NCI-H187 (cell line): ENCODE data around the gene ITCH.
"Not testable (repeated sequence)": the region's sequence is repeated elsewhere in the genome, so short reads cannot be mapped to it uniquely, and the experiment has no call there.

Source experiments
- DNase-seq, 2 experiments: peaks; one replicate each; lab custom pipeline; 2025; lab: John Stamatoyannopoulos, UW

ITCH gene

GRCh38 chr20:34344238-34344637, 18.8 kb upstream of the ITCH start:
- no peak for DNase-seq

DNA sequence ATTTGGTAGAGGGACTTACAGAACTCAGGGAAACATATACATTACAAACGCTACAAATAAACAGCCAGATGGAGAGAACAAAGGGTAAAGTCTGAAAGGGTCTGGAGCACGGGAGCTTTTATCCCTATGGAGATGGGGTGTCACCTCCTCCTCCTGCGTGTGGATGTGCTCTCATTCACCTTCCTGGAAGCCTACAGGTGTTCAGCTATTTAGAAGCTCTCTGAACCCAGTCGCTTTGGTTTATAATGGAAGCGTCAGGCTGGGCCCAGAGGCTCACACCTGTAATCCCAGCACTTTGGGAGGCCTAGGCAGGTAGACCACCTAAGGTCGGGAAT, 17.7 kb upstream of the ITCH start:
- DNase-seq = no peak

DNA sequence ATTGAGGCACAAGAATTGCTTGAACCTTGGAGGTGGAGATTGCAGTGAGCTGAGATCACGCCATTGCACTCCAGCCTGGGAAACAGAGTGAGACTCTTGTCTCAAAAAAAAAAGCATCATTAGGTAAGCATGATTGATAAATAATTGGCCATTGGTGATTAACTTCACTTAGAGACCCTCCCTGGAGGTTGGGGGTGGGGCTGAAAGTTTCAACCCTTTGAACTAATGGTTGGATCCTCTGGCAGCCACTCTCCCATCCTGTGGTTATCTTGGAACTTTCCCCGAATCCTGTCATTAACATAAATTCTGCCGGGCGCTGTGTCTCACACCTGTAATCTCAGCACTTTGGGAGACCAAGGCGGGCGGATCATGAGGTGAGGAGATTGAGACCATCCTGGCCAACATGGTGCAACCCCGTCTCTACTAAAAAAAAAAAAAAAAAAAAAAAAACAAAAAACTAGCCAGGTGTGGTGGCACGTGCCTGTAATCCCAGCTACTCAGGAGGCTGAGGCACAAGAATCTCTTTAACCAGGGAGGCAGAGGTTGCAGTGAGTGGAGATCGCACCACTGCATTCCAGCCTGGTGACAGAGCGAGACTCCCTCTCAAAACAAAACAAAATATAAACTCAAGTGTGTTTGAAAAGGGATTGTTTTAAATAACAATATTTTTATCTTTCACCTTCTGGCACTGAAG, 17.1 kb upstream of the ITCH start:
- DNase-seq = not testable (repeated sequence)

GRCh38 chr20:34346533-34346865, 16.6 kb upstream of the ITCH start:
- DNase-seq = not testable (repeated sequence)

DNA sequence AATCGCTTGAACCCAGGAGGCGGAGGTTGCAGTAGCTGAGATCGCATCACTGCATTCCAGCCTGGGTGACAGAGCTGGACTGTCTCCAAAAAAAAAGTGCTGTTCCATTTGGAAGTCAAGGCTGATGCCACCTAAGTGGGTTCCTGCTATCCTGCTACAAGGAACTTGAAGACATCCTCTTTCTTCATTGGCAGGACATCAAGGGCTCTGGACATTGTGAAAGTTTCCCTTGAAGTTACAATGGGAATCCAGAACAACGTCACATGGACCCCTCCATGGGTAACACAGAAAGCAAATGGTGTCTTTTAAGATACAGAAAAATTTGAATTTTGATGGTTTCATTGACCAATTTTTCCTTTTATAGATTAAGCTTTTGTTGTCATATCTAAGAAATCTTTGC, 15.5 kb upstream of the ITCH start:
- DNase-seq = no peak

DNA sequence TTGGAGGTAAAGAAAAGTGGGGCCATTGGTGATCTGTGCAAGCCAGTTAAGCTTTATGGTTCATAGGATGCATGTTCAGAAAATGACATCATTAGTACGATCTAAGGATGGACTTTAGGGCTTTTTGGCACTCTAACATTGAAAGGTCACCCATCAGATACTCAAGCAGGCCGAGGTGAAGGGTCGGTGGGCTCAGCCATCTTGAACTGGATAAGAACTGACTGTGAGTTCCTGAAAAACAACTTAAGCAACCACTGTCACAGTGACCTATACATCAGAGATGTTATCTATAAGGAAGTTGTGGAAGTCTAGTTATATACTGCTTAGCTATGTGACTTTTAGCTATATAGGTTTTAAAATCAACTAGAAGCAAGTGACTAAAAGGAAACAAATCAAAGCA, 13.0 kb upstream of the ITCH start:
- no peak for DNase-seq

- DNase-seq = not testable (repeated sequence)
Observed at GRCh38 chr20:34353467-34353866, 9.6 kb upstream of the ITCH start.

- DNase-seq = no peak
Observed at GRCh38 chr20:34355427-34355826, 7.6 kb upstream of the ITCH start.

DNA sequence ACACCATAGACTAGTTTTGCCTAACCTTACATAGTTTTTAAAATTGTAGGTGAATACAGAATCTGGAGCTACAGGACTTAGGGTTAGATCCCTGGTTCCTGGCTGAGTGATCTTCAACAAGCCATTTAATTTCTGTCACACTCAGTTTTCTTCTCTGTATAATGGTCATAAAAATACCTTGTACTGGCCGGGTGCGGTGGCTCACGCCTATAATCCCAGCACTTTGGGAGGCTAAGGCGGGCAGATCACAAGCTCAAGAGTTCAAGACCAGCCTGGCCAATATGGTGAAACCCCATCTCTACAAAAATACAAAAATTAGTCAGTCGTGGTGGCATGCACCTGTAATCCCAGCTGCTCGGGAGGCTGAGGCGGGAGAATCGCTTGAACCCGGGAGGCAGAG, 3.3 kb upstream of the ITCH start:
- DNase-seq = not testable (repeated sequence)

DNA sequence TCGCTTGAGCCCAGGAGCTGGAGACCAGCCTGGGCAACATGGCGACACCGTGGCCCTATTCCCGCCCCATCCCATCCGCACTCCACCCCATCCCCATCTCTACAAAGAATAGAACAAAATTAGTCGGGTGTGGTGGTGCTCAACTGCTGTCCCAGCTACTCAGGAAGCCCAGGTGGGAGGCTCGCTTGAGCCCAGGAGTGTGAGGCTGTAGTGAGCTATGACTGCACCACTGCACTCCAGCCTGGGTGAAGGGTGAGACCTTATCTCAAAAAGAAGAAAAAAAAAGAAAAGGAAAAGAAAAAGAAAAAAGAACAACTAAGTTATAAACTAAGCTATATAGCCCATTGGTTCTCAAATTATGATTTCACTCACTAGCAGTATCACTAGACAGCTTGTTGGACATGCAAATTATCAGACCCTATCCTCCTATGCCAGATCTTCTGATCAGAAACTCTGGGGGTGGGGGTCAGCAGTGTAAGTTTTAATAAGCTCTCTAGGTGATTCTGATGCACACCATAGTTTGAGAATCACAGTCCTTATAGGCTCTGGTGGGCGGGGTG, 491 bp upstream of the ITCH start:
- DNase-seq = no peak

DNA sequence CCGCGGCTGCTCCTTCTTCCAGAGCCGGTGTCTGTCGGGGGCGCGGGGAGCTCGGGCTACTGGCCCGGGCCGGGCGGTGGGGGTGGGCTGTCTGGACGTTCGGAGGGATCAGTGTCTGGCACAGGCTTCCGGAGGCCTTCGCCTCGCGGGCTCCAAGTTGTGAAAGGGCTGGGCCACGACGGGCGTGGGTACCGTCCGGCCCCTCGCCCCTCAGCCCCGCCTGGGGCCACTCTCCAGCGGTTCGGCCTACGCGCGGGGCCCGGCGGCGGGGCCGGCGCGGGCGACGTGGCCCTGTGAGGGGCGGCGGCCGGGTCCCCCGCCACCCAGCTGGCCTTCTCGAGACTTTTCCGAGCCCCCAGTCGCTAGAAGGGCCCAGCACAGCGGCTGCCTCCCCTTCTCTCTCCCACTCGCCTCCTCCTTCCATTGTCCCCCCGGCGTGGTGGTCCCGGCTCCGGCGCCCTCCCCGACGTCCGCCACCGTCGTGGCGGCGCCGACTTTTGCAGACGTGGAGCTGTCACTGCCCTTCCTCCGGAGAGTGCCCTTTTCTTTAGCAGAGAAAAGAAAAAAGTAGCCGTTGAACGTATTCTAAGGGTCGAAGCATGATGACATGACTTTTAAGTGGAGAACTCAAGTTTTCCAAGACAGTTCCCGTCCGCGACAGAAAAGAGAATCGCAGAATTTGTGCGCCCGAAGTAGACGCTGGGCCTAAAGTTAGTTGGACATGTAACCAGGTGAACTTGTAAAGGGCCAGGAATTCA, 571 bp downstream of the ITCH start:
- no peak for DNase-seq

DNA sequence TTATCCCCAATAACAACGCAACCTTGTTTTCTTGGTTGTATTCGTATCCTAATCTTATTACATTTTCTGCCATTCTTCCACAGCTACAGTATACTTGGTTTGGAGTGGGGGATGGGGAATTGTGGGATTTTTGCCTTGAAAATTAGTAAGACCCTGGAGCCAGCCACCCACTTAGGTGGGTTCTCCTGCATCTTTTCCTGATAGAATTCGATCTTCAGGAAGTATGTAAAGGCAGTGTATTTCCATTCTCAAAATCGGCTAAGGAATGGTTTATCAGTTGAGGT, 1.1 kb downstream of the ITCH start:
- no peak for DNase-seq

GRCh38 chr20:34365765-34366213, 2.7 kb downstream of the ITCH start:
- DNase-seq = no peak

- DNase-seq = no peak
Observed at GRCh38 chr20:34367155-34367554, 4.1 kb downstream of the ITCH start.

GRCh38 chr20:34367911-34368310, 4.8 kb downstream of the ITCH start:
- not testable (repeated sequence) for DNase-seq

GRCh38 chr20:34368547-34368946, 5.5 kb downstream of the ITCH start:
- DNase-seq = no peak

DNA sequence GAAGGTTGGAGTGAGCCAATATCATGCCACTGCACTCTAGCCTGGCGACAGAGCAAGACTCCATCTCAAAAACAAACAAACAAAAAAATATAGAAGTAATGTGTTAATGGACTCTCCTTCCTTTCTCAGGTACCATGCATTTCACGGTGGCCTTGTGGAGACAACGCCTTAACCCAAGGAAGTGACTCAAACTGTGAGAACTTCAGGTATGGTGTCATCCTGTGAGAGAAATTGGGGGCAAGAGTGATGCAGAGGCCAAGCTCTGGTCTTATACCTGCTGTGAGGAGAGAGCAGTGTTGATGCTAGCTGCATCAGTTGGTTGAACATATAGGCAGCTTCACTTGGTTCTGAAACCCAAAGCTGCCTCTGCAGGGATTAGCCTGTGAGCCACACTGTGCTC, 6.2 kb downstream of the ITCH start:
- DNase-seq = no peak

DNA sequence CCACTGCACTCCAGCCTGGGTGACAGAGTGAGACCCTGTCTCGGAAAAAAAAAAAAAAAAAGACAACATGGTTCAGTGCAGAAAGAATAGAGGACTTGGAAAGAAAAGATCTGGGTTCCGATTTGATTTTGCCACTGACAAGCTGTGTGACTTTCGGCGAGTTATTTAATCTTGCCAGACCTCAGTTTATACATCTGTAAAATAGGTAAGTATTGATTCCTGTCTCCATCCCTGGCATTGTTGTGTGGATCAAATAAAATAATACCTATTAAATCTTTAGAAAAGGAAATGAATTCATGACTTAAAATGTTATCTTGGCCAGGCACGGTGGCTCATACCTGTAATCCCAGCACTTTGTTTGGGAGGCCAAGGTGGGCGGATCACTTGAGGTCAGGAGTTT, 7.0 kb downstream of the ITCH start:
- no peak for DNase-seq

DNA sequence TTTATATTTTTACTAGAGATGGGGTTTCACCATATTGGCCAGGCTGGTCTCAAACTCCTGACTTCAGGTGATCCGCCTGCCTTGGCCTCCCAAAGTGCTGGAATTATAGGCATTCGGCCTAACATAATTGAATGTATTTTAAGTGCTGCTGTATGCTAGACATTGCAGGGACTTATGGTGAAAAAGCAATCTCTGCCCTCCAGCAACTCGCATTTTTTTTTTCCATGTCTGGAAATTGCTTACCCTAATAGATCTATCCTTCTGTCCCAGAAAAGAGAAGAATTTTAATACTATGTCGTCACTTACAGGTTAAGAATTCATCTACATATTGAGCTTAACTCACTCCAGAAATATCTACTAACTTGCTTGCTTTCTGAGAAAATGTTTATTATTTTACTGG, 10.4 kb downstream of the ITCH start:
- DNase-seq = no peak

GRCh38 chr20:34374209-34374760, 11.2 kb downstream of the ITCH start:
- no peak for DNase-seq

- peak; percentile 9 to 28 for DNase-seq
Observed at GRCh38 chr20:34375977-34376430, 12.9 kb downstream of the ITCH start.

GRCh38 chr20:34377072-34377847, 14.2 kb downstream of the ITCH start:
- no peak for DNase-seq

GRCh38 chr20:34382174-34382573, 19.1 kb downstream of the ITCH start:
- DNase-seq = no peak
